Activated naive CD4-positive, alpha-beta T cell treated with anti-CD3 and anti-CD28 coated beads, Interleukin-2, amount 50 U/mL, for 72 hours (primary cell): Measurements from ENCODE around the gene TMEM147. TPM values are rescaled to one million over a fixed set of nuclear protein-coding genes. Genes with fewer than 3 reads are reported as not detected.

Source experiments
- total RNA-seq, 2 donors: library from RNA; stranded (reverse); gene quantifications; one replicate each; pipeline ENCODE4 v1.2.3, GENCODE V29; 2022

Gene TMEM147
- total RNA-seq, 2 donors from 2014 or later: 44.1 to 69.1 TPM

Other genes starting within 250 kb of the TMEM147 start
- 10 to 100 TPM in 1 of 2 donors, 1 to 10 TPM in 1; 7.0 to 48.2 TPM for gene CD22, start 216.4 kb upstream of the TMEM147 start, total RNA-seq
- 1 to 10 TPM in 1 of 2 donors, under 1 TPM in 1; 0.23 to 1.5 TPM for gene FFAR1, start 197.7 kb upstream of the TMEM147 start, total RNA-seq
- gene FFAR3, start 187.2 kb upstream of the TMEM147 start, total RNA-seq: 1 to 10 TPM; 1.4 to 5.1 TPM
- gene GPR42, start 174.6 kb upstream of the TMEM147 start, total RNA-seq: 1 to 10 TPM in 1 of 2 donors, under 1 TPM in 1; 0.50 to 1.8 TPM
- gene FFAR2, start 97.4 kb upstream of the TMEM147 start, total RNA-seq: not detected
- not detected for gene KRTDAP, start 55.2 kb upstream of the TMEM147 start, total RNA-seq
- 1 to 10 TPM in 1 of 2 donors, under 1 TPM in 1; 0.46 to 3.6 TPM for gene DMKN, start 32.0 kb upstream of the TMEM147 start, total RNA-seq
- gene SBSN, start 17.3 kb upstream of the TMEM147 start, total RNA-seq: not detected
- not detected for gene GAPDHS, start 12.2 kb upstream of the TMEM147 start, total RNA-seq
- gene ATP4A, start 18.0 kb downstream of the TMEM147 start, total RNA-seq: not detected
- gene PMIS2, start 40.5 kb downstream of the TMEM147 start, total RNA-seq: not detected
- gene HAUS5, start 67.1 kb downstream of the TMEM147 start, total RNA-seq: 10 to 100 TPM; 44.2 to 44.5 TPM
- 10 to 100 TPM; 69.3 to 79.0 TPM for gene RBM42, start 83.4 kb downstream of the TMEM147 start, total RNA-seq
- under 1 TPM; 0.62 to 0.77 TPM for gene ETV2, start 96.1 kb downstream of the TMEM147 start, total RNA-seq
- 100 to 1,000 TPM; 445 to 472 TPM for gene COX6B1, start 102.7 kb downstream of the TMEM147 start, total RNA-seq
- 1 to 10 TPM in 1 of 2 donors, not detected in 1; 4.4 TPM for gene UPK1A, start 120.9 kb downstream of the TMEM147 start, total RNA-seq
- 100 to 1,000 TPM; 181 to 198 TPM for gene ZBTB32, start 158.9 kb downstream of the TMEM147 start, total RNA-seq
- 100 to 1,000 TPM in 1 of 2 donors, 10 to 100 TPM in 1; 54.6 to 200 TPM for gene KMT2B, start 172.4 kb downstream of the TMEM147 start, total RNA-seq
- 100 to 1,000 TPM in 1 of 2 donors, 10 to 100 TPM in 1; 74.6 to 245 TPM for gene IGFLR1, start 196.8 kb downstream of the TMEM147 start, total RNA-seq
- 10 to 100 TPM; 33.8 to 69.0 TPM for gene U2AF1L4, start 199.8 kb downstream of the TMEM147 start, total RNA-seq
- 10 to 100 TPM; 43.2 to 49.4 TPM for gene PSENEN, start 200.0 kb downstream of the TMEM147 start, total RNA-seq
- gene LIN37, start 202.9 kb downstream of the TMEM147 start, total RNA-seq: 10 to 100 TPM; 11.2 to 25.0 TPM
- gene HSPB6, start 211.4 kb downstream of the TMEM147 start, total RNA-seq: under 1 TPM; 0.32 to 0.99 TPM
- gene PROSER3, start 212.6 kb downstream of the TMEM147 start, total RNA-seq: 10 to 100 TPM; 28.3 to 49.4 TPM
- 100 to 1,000 TPM in 1 of 2 donors, 10 to 100 TPM in 1; 38.7 to 106 TPM for gene ARHGAP33, start 229.9 kb downstream of the TMEM147 start, total RNA-seq